Fibroblast of skin of left biceps (primary cell): Measurements from ENCODE around the gene VPS37C.
"Not testable (repeated sequence)": the region's sequence is repeated elsewhere in the genome, so short reads cannot be mapped to it uniquely, and the experiment has no call there.

Experiments
- DNase-seq, 2 experiments: peaks; one replicate each; pipeline ENCODE4 v3.0.0-alpha.2; 2013; ENCODE audit warnings: low read depth in 2 of 2

Gene VPS37C

DNA sequence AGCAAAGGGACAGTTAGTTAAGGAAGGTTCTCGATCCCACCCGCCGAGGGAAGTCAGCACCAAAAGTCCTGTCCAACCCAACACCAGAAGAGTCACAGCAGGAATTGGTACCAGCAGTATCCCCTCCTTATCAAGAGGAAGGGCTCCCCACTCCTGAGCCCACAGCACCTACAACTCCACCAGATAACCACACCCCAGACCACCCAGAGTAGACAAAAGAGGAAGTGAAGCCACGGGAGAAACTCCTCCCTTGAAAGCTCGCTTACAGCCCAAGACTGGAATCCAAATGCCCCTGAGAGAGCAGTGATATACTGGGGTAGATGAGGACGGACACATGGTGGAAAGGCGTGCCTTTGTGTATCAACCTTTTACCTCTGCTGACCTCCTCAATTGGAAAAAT, 66.2 kb downstream of the VPS37C start:
- DNase-seq, result no peak

DNA sequence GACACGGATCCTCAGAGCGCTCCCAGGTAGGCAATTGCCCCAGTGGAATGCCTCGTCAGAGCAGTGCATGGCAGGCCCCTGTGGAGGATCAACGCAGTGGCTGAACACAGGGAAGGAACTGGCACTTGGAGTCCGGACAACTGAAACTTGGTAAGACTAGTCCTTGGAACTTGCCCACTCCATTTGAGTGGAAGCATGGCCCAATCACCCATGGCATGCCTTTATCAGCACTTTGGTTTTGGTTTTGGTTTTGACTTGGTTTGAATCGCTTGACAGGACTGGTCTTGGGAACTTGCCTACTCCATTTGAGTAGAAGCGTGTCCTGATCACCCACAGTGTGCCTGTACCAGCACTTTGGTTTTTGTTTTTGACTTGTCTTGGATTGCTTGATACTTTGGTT, 67.1 kb downstream of the VPS37C start:
- not testable (repeated sequence) for DNase-seq

DNA sequence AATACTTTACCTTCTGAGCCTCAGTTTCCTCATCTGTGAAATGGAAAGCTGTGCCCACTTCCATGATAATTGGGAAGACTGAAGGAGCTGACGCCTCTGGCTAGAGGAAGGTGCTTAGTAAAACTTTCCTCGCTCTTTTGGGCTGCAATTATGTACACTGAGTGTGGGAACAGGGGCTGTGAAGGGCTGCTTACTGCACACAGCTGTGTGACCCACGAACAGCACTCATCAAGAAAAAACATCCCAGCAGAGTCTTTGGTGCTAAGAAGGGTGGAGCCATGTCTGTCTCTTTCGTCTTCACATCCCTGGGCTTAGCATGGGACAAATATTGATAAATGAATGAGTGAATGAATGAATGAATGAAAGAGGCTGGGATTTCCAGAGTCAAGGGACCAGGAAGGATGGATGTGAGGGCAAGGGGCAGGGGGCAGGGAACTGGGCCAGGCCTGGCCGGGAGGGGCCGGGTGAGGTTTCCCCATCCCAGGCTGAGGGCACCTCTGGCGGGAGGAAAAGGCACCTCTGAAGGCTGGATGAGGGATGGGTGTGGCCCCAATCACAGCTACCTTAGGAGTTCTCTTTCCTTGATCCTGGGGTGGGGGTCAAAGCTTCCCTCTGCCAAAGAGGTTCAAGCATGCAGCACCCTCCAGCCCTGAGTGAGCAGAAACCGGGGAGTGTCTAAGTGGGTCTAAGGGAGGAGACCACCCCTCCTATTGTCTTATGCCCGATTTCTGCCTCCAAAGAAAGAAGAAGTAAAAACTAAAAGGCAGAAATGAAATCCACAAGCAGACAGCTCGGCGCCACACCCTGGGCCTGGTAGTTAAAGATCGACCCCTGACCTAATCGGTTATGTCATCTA, 68.1 kb downstream of the VPS37C start:
- no peak for DNase-seq

DNA sequence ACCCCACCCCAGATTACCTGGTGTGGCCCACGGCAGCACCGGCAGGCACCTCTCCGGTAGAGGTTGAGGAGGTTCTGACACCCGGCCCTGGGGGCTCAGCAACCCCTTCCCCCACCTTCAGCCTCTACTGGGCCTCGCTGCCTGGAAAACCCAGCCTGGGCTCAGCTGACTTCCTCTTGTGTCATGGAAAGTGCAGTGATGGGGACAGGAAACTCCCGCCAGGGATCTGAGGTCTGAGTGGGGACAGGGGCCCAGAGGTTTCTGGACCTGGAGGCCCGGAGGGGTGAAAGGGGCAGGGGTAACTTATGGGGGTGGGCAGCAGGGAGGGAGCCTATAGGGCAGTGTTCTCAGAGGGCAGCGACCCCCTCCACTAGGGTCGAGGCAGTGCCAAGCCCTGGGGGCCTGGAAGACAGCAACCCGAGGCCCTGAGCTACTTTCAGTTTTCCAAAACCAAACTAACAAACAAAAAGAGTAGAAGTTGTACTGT, 68.9 kb downstream of the VPS37C start:
- DNase-seq, result no peak

DNA sequence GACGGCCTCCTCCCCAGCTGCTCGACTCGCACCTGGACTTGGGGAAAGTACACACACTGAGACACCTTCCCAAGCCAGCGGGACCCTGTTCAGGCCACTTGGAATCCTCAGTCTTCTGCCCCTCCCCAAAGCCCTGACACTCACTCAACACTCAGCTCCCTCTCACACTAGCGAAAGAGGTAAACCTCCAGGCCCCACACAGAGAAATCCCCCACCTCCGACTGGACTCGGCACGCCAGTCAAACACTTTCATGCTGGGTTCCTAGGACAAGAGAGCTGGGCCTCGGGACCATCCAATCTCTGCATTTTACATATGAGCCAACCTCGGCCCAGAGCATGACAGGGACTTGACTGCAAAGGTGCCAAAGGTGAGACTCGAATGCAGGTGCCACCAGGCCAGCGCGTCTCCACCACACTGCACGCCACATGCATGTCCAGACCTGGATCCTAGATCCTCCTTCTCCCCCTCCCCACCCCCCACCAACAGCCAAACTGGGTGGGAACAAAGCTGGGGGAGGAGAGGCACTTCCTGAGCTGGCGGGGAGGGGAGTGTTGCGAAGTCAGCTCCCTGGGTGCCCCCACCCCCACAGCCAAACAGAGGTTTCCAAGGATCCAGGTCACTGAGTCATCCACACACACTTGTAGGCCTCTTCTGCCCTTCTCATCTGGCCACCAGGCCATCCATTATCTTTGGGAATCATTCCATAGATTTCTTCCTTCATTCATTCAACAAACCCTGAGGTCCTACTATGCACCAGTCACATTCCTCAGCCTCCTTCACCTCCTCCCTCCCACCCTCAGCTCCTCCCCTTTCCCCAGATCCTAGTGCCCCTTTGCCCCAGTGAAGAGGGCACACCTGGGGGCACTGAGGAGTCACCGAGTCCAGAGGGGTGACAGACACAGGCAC, 69.6 kb downstream of the VPS37C start:
- DNase-seq, result no peak

DNA sequence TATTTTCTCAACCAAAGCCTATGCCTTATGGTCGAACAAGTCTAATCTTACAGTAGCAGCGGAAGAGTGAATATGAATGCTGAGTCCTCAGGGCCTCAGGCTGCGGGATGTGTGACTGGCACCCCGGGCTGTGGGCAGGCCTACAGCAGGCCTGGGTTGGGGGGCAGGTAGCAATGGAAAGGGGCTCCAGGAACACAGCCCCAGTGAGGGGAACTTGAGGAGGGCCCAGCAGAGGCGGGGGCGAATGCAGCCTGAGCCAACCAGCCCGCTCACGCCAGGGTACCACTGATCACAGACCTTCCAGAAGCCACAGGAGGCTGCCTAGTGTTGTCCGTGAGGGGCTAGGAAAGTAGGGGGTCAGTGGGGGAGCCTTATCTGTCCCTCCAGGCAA, 70.2 kb downstream of the VPS37C start:
- DNase-seq, result no peak

DNA sequence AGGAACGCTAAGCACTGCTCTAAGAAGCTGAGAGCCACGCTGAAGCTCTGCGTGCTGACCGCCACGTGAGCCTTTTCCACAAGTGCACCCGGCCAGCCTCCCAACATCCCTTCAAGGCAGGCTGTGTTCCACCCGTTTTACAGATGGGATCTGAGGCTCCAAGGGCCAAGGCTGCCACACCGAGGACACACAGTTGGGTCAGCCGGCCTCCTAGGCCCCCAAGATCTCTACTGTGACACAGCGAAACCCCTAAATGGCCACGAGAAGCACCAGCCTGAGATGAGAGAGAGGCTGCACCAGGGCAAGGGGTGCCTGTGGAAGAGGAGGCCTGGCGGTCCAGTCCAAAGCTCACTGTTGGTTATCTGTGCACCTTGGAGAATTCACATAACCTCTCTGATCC, 70.7 kb downstream of the VPS37C start:
- DNase-seq, result no peak

DNA sequence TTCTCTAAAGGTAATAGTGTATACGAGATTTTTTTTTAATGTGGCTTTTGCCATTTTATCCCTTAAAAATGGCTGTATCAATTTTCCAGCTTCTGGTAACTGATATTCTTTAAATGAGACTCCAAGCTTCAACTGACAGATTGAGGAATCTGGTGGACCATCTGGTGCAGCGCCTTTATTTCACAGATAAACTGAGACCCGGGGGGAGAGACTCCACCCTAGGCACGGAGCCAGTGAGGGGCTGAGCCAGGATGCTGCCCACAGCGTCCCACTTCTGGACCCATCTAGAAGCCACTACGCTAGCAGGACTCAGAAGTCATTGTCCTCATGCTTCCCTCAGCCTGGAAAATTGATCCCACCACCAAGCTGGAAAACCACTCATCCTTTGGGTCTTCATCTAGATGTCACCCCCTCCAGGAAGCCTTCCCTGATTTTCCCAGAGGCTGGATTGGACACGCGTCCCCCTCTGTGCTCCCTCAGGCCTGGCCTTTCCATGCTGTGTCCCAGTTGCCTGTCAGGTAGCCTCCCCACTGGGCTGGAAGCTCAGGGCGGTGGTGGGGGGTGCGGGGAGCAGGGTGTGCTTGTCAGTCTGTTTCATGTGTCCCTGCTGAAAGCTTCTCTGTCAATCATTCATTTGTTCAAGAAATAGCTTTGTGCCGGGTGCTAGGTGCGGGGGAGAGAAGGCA, 71.3 kb downstream of the VPS37C start:
- no peak for DNase-seq

DNA sequence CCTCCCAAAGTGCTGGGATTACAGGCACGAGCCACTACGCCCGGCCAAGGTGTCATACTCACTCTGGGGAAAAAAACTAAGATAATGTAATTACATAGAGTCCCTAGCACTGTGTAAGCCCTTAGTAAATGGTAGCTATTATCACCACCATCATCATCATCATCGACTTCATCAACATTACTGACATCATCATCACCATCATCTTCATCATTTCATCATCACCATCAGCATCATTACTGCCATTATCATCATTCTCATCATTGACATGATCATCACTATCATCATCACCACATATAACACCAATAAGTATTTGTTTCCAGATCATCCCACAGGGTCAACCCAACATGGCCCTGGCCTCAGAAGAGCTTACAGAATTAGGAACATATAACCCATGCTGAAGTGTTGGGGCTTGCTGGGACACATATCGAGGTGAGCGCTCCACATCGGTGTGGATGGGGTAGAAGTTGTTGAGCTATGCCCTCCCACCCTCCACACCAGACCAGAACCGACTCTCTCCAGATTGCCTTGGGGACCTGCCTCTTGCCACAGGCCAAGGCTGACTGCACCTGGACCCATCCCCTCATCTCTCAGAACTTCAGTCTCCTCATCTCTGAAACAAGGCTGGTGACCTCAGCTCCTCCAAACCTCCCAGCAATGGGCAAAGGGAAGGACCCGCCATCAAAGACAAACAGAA, 73.7 kb downstream of the VPS37C start:
- DNase-seq, result no peak

DNA sequence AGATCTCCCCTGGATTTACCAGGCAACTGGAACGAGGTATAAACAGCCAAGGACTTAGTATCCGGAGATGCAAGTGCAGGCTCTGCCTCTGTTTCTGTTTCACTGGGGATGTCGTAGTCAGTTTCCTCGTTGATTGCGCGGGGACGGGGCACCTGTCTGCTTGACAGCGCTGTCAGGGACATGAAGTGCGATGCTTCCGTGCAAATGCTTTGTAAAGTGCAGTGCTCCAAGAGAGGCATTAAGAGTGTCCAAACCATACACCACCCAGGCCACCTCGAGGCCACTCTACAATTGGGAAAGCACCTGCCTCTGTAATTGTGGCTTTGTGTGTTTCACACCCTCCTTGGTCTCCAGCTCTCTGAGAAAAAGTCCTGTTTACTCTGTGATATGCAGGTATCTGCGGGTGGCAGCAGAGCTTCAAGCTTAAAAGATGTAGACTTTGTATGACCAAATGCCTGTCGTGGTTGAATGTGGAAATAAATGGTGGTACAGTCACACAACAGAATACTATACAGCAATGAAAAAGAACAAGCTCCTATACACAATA, 77.6 kb downstream of the VPS37C start:
- DNase-seq, result no peak

DNA sequence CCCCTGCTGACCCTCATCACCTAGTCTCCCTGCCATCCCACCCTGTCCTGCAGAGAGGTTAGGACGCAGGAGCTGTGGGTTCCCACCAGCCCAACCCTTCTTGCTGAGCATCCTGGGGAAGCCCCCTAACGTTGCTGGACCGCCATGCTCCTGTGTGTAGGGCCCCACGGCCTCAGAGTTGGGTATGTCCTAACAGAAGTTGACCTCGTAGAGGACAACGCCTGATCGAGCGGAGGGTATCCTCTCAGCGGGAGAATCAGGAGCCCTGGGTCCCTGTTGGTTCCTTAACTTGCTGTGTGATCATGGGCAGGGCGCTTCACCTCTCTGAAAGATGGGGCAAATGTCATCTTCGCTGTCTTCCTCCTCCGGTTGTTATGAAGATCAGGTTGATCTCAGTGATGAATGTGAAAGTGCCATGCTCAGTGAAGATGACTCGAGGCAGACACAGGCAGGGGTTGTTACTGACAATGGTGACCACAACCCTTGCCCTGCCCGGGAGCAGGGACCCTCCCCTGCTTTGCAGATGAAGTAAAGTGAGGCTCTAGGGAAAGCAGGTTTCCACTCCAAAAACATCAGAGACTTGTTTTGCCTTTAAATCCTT, 78.2 kb downstream of the VPS37C start:
- no peak for DNase-seq

DNA sequence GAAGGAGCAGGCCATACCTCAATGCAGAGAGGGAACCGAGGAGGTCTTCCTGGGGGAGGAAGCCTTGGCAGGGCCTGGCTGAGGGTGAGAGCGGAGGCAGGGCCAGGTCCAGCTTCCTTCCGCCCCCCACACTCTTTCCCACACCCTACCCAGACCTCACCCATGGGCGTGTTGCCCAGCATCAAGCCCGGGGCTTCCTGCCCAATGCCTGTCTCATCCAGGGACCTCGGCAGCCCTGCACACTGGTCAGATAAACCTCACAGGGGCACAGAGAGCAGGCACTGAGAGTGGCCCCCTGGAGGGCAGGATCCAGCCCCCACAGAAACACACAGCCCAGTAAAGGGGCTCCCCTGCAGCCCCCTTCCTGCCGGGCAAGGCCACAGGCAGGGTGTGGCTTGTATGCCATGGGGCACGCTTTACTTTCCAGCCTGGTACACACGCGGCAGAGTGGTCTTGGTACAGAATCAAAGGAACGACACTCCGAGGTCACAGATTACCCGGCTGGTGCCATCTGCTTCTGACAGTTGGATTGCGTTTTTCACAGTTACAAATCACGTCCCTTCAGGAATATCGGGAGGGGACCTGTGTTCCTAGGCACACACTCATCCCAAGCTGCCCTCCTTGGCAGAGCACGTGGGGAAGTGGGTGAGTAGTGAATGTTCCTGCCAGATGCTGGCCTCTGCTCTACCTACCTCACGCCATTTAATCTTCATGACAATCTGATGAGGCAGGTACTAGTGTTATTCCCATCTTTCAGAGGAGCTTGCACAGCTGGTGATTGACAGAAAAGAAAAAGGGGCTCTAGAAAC, 79.0 kb downstream of the VPS37C start:
- DNase-seq, result no peak

DNA sequence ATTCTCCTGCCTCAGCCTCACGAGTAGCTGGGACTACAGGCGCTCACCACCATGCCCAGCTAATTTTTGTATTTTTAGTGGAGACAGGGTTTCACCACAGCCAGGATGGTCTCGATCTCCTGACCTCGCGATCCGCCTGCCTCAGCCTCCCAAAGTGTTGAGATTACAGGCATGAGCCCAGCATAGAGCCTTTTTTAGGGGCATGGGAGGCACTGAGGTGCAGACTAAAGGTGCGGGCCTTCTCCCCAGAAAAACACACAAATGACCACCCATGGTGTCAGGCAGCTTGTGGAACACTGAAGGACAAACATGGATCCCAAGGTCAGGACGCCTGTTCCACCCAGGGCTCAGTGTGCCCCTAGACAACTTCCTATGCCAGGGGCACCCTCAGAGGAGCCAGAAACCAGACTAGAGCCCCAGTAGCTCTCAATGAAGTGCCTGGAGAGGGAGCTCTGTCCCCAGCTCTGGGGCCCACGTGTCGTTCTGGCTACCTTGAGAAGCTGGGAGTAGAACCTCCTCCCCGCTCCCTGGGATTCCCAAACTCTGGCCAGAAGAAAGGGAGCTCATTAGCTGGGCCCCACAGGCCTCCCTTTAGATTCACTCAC, 80.1 kb downstream of the VPS37C start:
- no peak for DNase-seq

DNA sequence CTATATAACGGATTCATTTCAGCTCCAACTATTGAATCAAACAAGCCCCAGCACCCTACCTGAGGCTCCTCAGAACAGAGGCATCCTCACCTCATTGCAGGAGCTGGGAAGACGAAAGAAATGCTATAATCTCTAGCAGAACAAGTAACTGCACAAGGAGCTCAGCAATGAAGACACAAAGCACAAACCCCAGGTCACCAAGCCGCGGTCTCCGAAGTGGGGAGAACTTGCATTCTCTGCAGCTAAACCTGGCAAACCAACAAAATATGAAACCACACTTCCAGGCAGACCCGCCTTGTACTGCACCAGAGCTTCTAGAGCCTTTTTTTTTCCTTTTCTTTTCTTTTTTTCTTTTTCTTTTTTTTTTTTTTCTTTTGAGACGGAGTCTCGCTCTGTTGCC, 80.7 kb downstream of the VPS37C start:
- no peak for DNase-seq
